ENCODE results near the gene YLPM1. TPM values are rescaled to one million over a fixed set of nuclear protein-coding genes. Genes with fewer than 3 reads are reported as not detected.

The YLPM1 gene
- total and polyA plus RNA-seq, 2 donors from 2014 or later, result 16.2 to 68.2 TPM

DNA sequence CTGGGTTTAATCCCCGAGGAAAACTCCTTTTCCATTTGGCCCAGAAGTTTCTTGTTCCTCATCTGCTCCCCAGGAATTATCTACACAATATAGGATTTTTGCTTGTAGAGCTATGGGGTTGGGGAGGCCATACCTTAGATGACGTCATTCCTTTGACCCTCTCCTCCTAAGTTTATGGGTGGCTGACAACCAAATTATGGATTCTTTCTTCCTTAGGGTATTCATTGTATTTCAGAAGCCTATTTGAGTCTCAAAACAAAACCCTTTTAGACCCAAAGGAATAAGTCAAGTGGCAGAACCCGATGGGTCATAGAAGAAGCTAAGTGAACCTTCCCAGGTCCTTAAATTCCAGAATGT lies 98.6 kb downstream of the YLPM1 start:
- H3K4me1 ChIP-seq (ENCODE audit: control insufficient read depth in 2 of 3, insufficient read depth in 2 of 3, low read depth in 1 of 3, low read length in 3 of 3), result no peaks in the 10 kb centered on the region
- H3K27ac ChIP-seq (ENCODE audit: low read depth in 2 of 2, low read length in 2 of 2), result no peak overlapping the region
- TF ChIP-seq, protein P1, sequence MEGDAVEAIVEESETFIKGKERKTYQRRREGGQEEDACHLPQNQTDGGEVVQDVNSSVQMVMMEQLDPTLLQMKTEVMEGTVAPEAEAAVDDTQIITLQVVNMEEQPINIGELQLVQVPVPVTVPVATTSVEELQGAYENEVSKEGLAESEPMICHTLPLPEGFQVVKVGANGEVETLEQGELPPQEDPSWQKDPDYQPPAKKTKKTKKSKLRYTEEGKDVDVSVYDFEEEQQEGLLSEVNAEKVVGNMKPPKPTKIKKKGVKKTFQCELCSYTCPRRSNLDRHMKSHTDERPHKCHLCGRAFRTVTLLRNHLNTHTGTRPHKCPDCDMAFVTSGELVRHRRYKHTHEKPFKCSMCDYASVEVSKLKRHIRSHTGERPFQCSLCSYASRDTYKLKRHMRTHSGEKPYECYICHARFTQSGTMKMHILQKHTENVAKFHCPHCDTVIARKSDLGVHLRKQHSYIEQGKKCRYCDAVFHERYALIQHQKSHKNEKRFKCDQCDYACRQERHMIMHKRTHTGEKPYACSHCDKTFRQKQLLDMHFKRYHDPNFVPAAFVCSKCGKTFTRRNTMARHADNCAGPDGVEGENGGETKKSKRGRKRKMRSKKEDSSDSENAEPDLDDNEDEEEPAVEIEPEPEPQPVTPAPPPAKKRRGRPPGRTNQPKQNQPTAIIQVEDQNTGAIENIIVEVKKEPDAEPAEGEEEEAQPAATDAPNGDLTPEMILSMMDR (IDR thresholded peaks at IDR 0.05; ENCODE audit: borderline replicate concordance, extremely low read depth, insufficient read depth), result no peak
- DNase-seq, result no peak
- no peak overlapping the region for H3K4me3 ChIP-seq (ENCODE audit: low read length in 3 of 3)
- no peaks in the 10 kb centered on the region for H3K9me3 ChIP-seq (ENCODE audit: control insufficient read depth in 2 of 3, insufficient read depth in 1 of 3, low read length in 3 of 3)
- FAIRE-seq, result no peak
- H3K36me3 ChIP-seq (ENCODE audit: control insufficient read depth in 2 of 3, insufficient read depth in 3 of 3, low read length in 3 of 3), result no peaks in the 10 kb centered on the region
- H3K9ac ChIP-seq (ENCODE audit: low read length in 3 of 3), result no peak overlapping the region
- intact Hi-C loops (cut with DNase I), result loop anchor here (5.0 kb wide), 1 partner anchor 46 kb away; no protein-coding TSS in a partner anchor
- H3K27me3 ChIP-seq (ENCODE audit: control insufficient read depth, insufficient read depth, low read length), result no peaks in the 10 kb centered on the region

DNA sequence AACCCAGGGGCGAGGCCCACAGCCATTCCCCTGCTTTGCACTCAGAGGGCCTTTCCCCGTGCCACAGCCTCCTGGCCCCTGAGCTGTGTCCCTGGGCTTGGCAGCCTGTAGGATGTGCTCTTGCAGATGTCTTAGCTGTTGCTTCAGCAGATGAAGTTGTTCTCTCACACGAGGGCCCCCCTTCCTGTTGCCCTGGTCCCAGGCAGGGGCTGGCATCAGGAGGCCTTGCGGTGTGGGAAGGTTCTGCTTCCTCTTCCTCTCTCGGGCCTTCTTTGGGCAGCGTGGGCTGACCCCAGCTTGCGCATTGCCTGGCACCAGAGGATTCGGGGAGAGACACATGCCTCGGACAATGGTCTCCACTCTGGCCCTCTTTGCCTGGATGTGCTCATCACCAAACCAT lies 100.2 kb downstream of the YLPM1 start:
- no peak overlapping the region for H3K4me3 ChIP-seq (ENCODE audit: low read length in 3 of 3)
- intact Hi-C loops (cut with DNase I), result loop anchor here (5.0 kb wide), 1 partner anchor 44 kb away; no protein-coding TSS in a partner anchor
- no peak overlapping the region for H3K27ac ChIP-seq (ENCODE audit: low read depth in 2 of 2, low read length in 2 of 2)
- no peaks in the 10 kb centered on the region for H3K9me3 ChIP-seq (ENCODE audit: control insufficient read depth in 2 of 3, insufficient read depth in 1 of 3, low read length in 3 of 3)
- DNase-seq (no peak), FAIRE-seq (no peak)
- H3K36me3 ChIP-seq (ENCODE audit: control insufficient read depth in 2 of 3, insufficient read depth in 3 of 3, low read length in 3 of 3), result no peaks in the 10 kb centered on the region
- H3K4me1 ChIP-seq (ENCODE audit: control insufficient read depth in 2 of 3, insufficient read depth in 2 of 3, low read depth in 1 of 3, low read length in 3 of 3), result no peaks in the 10 kb centered on the region
- no peak overlapping the region for H3K9ac ChIP-seq (ENCODE audit: low read length in 3 of 3)
- no peaks in the 10 kb centered on the region for H3K27me3 ChIP-seq (ENCODE audit: control insufficient read depth, insufficient read depth, low read length)
- TF ChIP-seq, protein P1 (IDR thresholded peaks at IDR 0.05; ENCODE audit: borderline replicate concordance, extremely low read depth, insufficient read depth), result no peak

- DNase-seq (no peak), FAIRE-seq (no peak)
- H3K27me3 ChIP-seq (ENCODE audit: control insufficient read depth, insufficient read depth, low read length), result no peaks in the 10 kb centered on the region
- H3K27ac ChIP-seq (ENCODE audit: low read depth in 2 of 2, low read length in 2 of 2), result no peak overlapping the region
- intact Hi-C loops (cut with DNase I), result loop anchor here (5.0 kb wide), 1 partner anchor 43 kb away; no protein-coding TSS in a partner anchor
- H3K9ac ChIP-seq (ENCODE audit: low read length in 3 of 3), result no peak overlapping the region
- H3K4me3 ChIP-seq (ENCODE audit: low read length in 3 of 3), result no peak overlapping the region
- TF ChIP-seq, protein P1 (IDR thresholded peaks at IDR 0.05; ENCODE audit: borderline replicate concordance, extremely low read depth, insufficient read depth), result no peak
- H3K4me1 ChIP-seq (ENCODE audit: control insufficient read depth in 2 of 3, insufficient read depth in 2 of 3, low read depth in 1 of 3, low read length in 3 of 3), result no peaks in the 10 kb centered on the region
- no peaks in the 10 kb centered on the region for H3K9me3 ChIP-seq (ENCODE audit: control insufficient read depth in 2 of 3, insufficient read depth in 1 of 3, low read length in 3 of 3)
- no peaks in the 10 kb centered on the region for H3K36me3 ChIP-seq (ENCODE audit: control insufficient read depth in 2 of 3, insufficient read depth in 3 of 3, low read length in 3 of 3)
These were observed 101.1 kb downstream of the YLPM1 start for GRCh38 chr14:74864198-74864597.

GRCh38 chr14:74865156-74865555 lies 102.0 kb downstream of the YLPM1 start:
- FAIRE-seq (no peak), DNase-seq (no peak)
- H3K9ac ChIP-seq (ENCODE audit: low read length in 3 of 3), result no peak overlapping the region
- intact Hi-C loops (cut with DNase I), result no loop called here
- no peak overlapping the region for H3K27ac ChIP-seq (ENCODE audit: low read depth in 2 of 2, low read length in 2 of 2)
- no peaks in the 10 kb centered on the region for H3K36me3 ChIP-seq (ENCODE audit: control insufficient read depth in 2 of 3, insufficient read depth in 3 of 3, low read length in 3 of 3)
- H3K4me1 ChIP-seq (ENCODE audit: control insufficient read depth in 2 of 3, insufficient read depth in 2 of 3, low read depth in 1 of 3, low read length in 3 of 3), result no peaks in the 10 kb centered on the region
- TF ChIP-seq, protein P1 (IDR thresholded peaks at IDR 0.05; ENCODE audit: borderline replicate concordance, extremely low read depth, insufficient read depth), result no peak
- H3K4me3 ChIP-seq (ENCODE audit: low read length in 3 of 3), result no peak overlapping the region
- H3K9me3 ChIP-seq (ENCODE audit: control insufficient read depth in 2 of 3, insufficient read depth in 1 of 3, low read length in 3 of 3), result no peaks in the 10 kb centered on the region
- H3K27me3 ChIP-seq (ENCODE audit: control insufficient read depth, insufficient read depth, low read length), result no peaks in the 10 kb centered on the region

All from kidney (tissue), 14 donors.